Panc1 (cell line): ENCODE measurements around the gene TRPV6. TPM values are rescaled to one million over a fixed set of nuclear protein-coding genes. Genes with fewer than 3 reads are reported as not detected.

ENCODE experiments used
- ATAC-seq: fragments of 200-7000 bp; cut with Tn5 transposase; 2 replicates; pipeline ENCODE4 v1.9.1; 2020; ENCODE audit warnings: mild to moderate bottlenecking, moderate library complexity
- BruUV-seq: library from RNA; stranded (reverse); fragments of 400-500 nt; replicated peaks from 2 replicates; lab custom pipeline; 2021; lab: Mats Ljungman, UMichigan
- CTCF ChIA-PET: fragments of 300-600 bp; sonication (Branson Sonifier 250); formaldehyde crosslinking; loops from one replicate; lab custom pipeline; 2022; ENCODE audit warnings: antibody characterized with exemption; lab: Charles Lee
- POLR2A ChIA-PET: fragments of 300-600 bp; sonication (Branson Sonifier 250); formaldehyde crosslinking; loops from one replicate; lab custom pipeline; 2022; ENCODE audit warnings: antibody characterized with exemption; lab: Charles Lee
- DNase-seq: peaks from one replicate; pipeline ENCODE4 v3.0.0-alpha.2; 2010; ENCODE audit warnings: low read depth, low spot score
- H3K27ac ChIP-seq: 2 replicates; pipeline ENCODE4 v1.5.1; 2011; ENCODE audit warnings: mild to moderate bottlenecking, low read length, inconsistent platforms
- H3K27me3 ChIP-seq: fragments of 200-500 bp; sonication (Bioruptor generic); 2 replicates; pipeline ENCODE4 v1.6.0; 2014; ENCODE audit warnings: low read length, inconsistent platforms; ENCODE audit not compliant: control insufficient read depth, insufficient read depth
- H3K36me3 ChIP-seq: fragments of 200-500 bp; sonication (Bioruptor generic); 2 replicates; pipeline ENCODE4 v1.5.1; 2014; ENCODE audit warnings: inconsistent platforms, mild to moderate bottlenecking, low read length, moderate library complexity; ENCODE audit not compliant: control insufficient read depth, insufficient read depth
- H3K4me1 ChIP-seq: 2 replicates; pipeline ENCODE4 v1.5.1; 2011; ENCODE audit warnings: inconsistent platforms, mild to moderate bottlenecking, low read length, moderate library complexity; ENCODE audit not compliant: control insufficient read depth, insufficient read depth
- H3K4me3 ChIP-seq, 2 experiments: 2 replicates each; pipeline ENCODE4 v1.5.1; 2011 to 2012; ENCODE audit warnings: low read depth in 2 of 2, low read length in 2 of 2, mild to moderate bottlenecking in 2 of 2, inconsistent platforms in 1 of 2, moderate library complexity in 1 of 2
- H3K9me3 ChIP-seq: fragments of 200-500 bp; sonication (Bioruptor generic); 2 replicates; pipeline ENCODE4 v1.5.1; 2014; ENCODE audit warnings: low read depth, mild to moderate bottlenecking, inconsistent platforms, low read length, moderate library complexity; ENCODE audit not compliant: control insufficient read depth, insufficient read depth
- CTCF ChIP-seq: fragments of 450-650 bp; IDR thresholded peaks from 2 replicates; pipeline ENCODE4 v1.5.1; 2017; ENCODE audit warnings: mild to moderate bottlenecking
- POLR2AphosphoS5 ChIP-seq: IDR thresholded peaks from 2 replicates; pipeline ENCODE4 v1.6.1; 2012; ENCODE audit warnings: mild to moderate bottlenecking, low read depth, low read length, moderate library complexity
- REST ChIP-seq, 2 experiments: IDR thresholded peaks; 2 replicates each; pipeline ENCODE4 v1.6.1; 2011 to 2012; ENCODE audit warnings: low read depth in 2 of 2, control low read depth in 1 of 2, low read length in 1 of 2, mild to moderate bottlenecking in 1 of 2, moderate library complexity in 1 of 2; ENCODE audit not compliant: insufficient read depth in 1 of 2
- SIN3A ChIP-seq: IDR thresholded peaks from 2 replicates; pipeline ENCODE4 v1.6.1; 2012; ENCODE audit warnings: low read depth, mild to moderate bottlenecking, low read length, moderate library complexity, borderline replicate concordance; ENCODE audit not compliant: insufficient read depth
- TCF7L2 ChIP-seq: IDR thresholded peaks from 2 replicates; pipeline ENCODE4 v1.6.1; 2011; ENCODE audit warnings: mild to moderate bottlenecking, low read depth, low read length, inconsistent platforms
- in situ Hi-C: cut with HindIII; loops from 2 replicates; pipeline ENCODE4 v1.10.0; 2016; ENCODE audit warnings: low sequenced_read_pairs, low pct_unique_long_range_greater_than_20kb
- intact Hi-C: fragments of 100-400 bp; cut with micrococcal nuclease; formaldehyde crosslinking; loops from one replicate; pipeline ENCODE4 v1.10.0; 2022; ENCODE audit not compliant: unreplicated experiment
- total RNA-seq: library from RNA; stranded (reverse); gene quantifications from one replicate; pipeline ENCODE4 v1.2.1, GENCODE V29; 2021; ENCODE audit not compliant: unreplicated experiment

The TRPV6 gene
- total RNA-seq, 1 experiment from 2014 or later, result not detected

GRCh38 chr7:142863891-142864685 is 21.5 kb downstream of the TRPV6 start:
- no peaks in the 10 kb centered on the region; the same call in 1 of the 2 replicates for H3K36me3 ChIP-seq
- no peak overlapping the region for H3K4me3 ChIP-seq
- no TSS peak for BruUV-seq
- POLR2A ChIA-PET, result no interaction called here
- H3K27ac ChIP-seq, result no peak overlapping the region
- ATAC-seq (no peak), DNase-seq (no peak)
- no peaks in the 10 kb centered on the region for H3K9me3 ChIP-seq
- H3K4me1 ChIP-seq, result no peaks in the 10 kb centered on the region
- TF ChIP-seq POLR2AphosphoS5, result no peak
- TF ChIP-seq REST (IDR thresholded peaks at IDR 0.05; ENCODE audit: insufficient read depth in 1 of 2, low read depth in 2 of 2, low read length in 1 of 2), result no peak
- no peak for TF ChIP-seq TCF7L2
- no peak for TF ChIP-seq SIN3A
- no peak for TF ChIP-seq CTCF
- intact Hi-C loops (no loop called here), in situ Hi-C loops (no loop called here)
- peaks cover 14% of the 10 kb centered on the region for H3K27me3 ChIP-seq
- CTCF ChIA-PET, result no interaction called here

DNA sequence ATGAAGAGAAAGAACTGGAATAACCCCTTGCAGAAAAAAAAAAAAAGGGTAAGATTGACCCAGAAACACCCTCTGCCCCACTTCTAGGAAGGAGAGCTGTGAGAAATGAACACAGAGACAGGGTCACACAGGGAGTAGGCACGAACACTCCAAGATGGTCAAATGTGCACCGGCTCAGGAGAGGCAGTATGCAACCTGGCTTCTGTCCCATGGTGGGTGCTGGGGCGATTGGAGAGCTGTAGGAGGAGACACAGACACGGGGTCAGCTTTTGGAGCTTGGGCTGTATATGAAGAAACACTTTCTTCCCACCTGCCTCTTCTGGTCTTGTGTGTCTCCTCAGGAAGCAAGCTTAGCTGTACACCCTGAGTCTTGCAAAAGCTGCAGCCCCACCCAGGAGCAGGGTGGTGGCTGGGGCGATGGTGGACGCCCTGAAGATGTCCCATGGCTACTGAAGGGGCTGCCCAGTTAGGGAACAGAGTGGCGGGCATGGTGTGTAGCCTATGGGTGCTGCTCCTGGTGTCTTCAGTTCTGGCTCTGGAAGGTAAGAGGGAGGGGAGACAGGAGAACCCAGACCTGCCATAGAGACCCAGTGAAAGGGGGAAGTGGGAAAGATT is 22.7 kb downstream of the TRPV6 start:
- in situ Hi-C loops, result no loop called here
- CTCF ChIA-PET, result no interaction called here

More for the DNA sequence above, 22.7 kb downstream of the TRPV6 start:
- POLR2A ChIA-PET, result no interaction called here
- H3K36me3 ChIP-seq, result no peaks in the 10 kb centered on the region; the same call in 1 of the 2 replicates
- BruUV-seq, result no TSS peak
- H3K4me3 ChIP-seq, result no peak overlapping the region
- ATAC-seq, result no peak
- H3K27ac ChIP-seq, result no peak overlapping the region
- H3K27me3 ChIP-seq, result peaks cover 14% of the 10 kb centered on the region
- no peaks in the 10 kb centered on the region for H3K9me3 ChIP-seq
- no peak for DNase-seq
- intact Hi-C loops, result no loop called here
- no peaks in the 10 kb centered on the region for H3K4me1 ChIP-seq
- TF ChIP-seq REST (IDR thresholded peaks at IDR 0.05; ENCODE audit: insufficient read depth in 1 of 2, low read depth in 2 of 2, low read length in 1 of 2) (no peak), SIN3A (no peak), POLR2AphosphoS5 (no peak), TCF7L2 (no peak), CTCF (no peak)
